NCI-H226 (cell line): ENCODE data around the gene RARRES2.
"Not testable (repeated sequence)": the region's sequence is repeated elsewhere in the genome, so short reads cannot be mapped to it uniquely, and the experiment has no call there.

ENCODE experiments used
- DNase-seq: peaks from one replicate; pipeline ENCODE4 v3.0.0-alpha.2; 2015

Gene RARRES2

GRCh38 chr7:150335108-150335773 is 6.2 kb downstream of the RARRES2 start:
- DNase-seq, result peak; percentile 30

DNA sequence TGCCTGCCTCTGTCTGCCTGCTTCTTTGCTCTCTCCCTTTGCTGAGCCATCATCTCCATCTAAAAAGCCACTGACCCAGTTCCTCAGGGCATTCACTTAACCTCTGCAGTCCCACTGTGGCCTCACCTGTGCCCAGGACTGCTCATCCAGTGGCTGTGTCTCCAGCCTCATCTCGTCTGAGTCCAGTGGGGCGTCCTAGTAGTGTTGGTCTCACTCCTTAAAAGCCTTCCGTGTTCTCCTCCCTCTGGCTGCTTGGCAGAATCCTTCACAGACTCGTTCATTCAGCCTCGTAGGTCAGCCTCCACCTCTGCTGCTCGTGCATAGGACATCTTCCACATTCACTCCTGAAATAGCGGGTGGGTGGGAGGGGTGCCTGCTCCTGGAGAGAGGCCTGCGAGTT is 7.3 kb downstream of the RARRES2 start:
- no peak for DNase-seq

- DNase-seq, result no peak
Observed at GRCh38 chr7:150333659-150334058, 7.8 kb downstream of the RARRES2 start.

GRCh38 chr7:150332852-150333635 is 8.4 kb downstream of the RARRES2 start:
- DNase-seq, result no peak

DNA sequence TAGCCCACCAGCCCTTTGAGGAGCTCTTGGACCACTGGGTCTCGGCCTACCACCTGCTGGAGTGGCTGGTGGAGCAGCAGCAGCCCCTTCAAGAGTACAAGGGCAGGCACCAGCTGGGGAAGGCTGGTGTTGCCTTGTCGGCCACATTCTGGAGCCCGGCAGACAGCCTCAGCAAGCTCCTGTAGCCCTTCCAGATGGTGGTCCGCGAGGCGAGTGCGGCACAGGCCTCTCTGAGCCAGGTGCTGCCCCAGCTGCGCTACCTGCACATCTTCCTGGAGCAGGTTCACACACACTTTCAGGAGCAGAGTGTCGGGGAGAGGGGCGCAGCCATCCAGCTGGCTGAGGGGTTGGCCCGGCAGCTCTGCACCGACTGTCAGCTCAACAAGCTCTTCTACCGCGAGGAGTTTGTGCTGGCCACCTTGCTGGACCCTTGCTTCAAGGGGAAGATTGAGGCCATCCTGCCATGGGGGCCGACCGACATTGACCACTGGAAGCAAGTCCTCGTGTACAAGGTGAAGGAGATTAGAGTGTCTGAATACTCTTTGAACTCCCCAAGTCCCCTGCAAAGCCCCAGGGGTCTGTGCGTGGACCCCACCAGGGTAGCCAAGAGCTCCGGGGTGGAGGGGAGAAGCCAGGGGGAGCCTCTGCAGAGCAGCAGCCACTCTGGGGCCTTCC is 11.1 kb downstream of the RARRES2 start:
- DNase-seq, result no peak

- DNase-seq, result no peak
Observed at GRCh38 chr7:150329331-150330120, 11.9 kb downstream of the RARRES2 start.

GRCh38 chr7:150327308-150327707 is 14.1 kb downstream of the RARRES2 start:
- DNase-seq, result no peak

- no peak for DNase-seq
Observed at GRCh38 chr7:150326657-150327268, 14.7 kb downstream of the RARRES2 start.

DNA sequence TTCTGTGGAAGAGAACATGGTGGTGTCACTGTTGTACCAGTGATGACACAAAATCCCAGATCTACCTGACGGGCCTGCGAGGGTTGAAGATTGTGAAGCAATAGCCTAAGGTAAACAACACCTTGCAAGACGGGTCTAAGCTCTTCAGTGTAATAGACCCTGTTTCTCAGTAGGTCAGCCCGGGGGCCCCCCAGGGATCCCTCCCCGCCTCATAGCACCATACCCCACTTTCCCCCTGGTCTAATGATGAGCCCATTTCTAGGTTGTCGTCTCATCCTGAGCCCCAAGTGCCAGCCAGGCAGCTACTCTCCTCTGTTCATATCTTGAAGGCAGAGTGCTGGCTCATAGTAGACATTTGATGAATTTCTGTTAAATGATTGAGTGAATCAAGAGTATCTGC is 15.5 kb downstream of the RARRES2 start:
- no peak for DNase-seq

GRCh38 chr7:150325110-150325611 is 16.3 kb downstream of the RARRES2 start:
- DNase-seq, result no peak

GRCh38 chr7:150324373-150324961 is 17.0 kb downstream of the RARRES2 start:
- no peak for DNase-seq

- DNase-seq, result peak; percentile 12
Observed at GRCh38 chr7:150323682-150324372, 17.6 kb downstream of the RARRES2 start.

DNA sequence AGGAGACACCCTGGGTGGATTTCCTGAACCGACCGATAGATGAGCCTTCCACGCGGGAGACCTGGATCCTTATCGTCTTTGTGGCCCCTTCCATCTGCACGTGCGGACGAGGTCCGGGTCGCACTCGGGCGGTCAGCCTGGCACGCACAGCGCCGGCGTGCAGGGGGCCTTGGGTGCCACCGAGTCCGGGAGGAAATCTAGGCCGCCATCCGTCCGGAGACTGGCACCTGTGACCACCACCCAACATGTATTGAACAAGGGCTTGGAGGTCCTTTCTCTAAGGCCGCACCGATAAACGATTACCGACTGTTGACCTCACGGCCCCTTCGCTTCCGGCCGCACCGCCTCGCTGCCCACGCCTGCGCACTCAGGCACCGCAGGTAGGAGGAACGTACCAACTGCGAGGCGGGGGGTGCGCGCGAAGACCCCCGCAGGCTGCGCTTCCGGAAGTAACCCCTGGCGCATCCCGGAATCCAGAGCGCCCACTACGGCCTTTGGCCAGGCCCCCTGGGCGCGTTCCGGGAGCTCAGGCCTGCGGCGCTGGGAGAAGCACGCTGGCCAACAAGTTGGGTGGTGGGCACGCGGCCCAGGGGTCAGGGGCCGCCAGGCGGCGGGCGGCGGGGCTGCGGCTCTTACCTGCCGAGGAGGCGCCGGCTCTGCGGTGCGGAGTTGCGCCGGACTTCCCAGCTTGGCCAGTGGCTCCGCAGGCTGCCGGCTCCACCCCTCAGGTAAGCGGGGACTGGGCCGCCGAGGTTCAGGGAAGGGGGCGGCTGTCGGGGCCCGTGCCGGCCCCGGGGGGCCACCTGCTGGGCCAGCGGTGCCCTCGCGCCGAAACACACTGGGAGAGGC is 18.4 kb downstream of the RARRES2 start, which contains the start of the genes ACTR3C and LRRC61:
Gene ACTR3C, minus strand, starts transcription at position 713 of the 849 bp plus-strand sequence. CDS start 28,249 bp downstream, outside the sequence.
Gene LRRC61, plus strand, starts transcription at position 523 of the 849 bp plus-strand sequence. CDS start 13,507 bp downstream, outside the sequence.
- peak; percentile 43 for DNase-seq

DNA sequence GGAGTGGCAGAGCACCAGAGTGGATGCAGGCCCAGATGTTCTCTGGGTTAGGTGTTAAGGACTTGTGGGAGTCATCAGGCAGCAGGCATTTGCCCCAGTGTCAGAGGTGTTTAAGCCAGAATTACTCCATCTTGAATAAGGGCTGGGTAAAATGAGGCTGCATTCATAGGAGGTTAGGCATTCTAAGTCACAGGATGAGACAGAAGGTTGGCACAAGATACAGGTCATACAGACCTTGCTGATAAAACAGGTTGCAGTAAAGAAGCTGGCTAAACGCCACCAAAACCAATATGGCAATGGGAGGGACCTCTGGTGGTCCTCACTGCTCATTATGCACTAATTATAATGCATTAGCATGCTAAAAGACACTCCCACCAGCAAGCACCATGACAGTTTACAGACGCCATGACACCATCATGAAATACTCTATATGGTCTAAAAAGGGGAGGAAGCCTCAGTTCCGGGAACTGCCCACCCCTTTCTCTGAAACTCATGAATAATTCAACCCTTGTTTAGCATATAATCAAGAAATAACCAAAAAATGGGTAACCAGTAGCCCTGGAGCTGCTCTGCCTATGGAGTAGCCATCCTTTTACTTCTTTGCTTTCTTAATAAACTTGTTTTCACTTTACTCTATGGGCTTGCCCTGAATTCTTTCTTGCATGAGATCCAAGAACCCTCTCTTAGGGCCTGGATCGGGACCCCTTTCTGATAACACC is 19.2 kb downstream of the RARRES2 start:
- no peak for DNase-seq

GRCh38 chr7:150321788-150322113 is 19.7 kb downstream of the RARRES2 start:
- DNase-seq, result no peak

- no peak for DNase-seq
Observed at GRCh38 chr7:150317748-150318444, 23.5 kb downstream of the RARRES2 start.

GRCh38 chr7:150316987-150317386 is 24.4 kb downstream of the RARRES2 start:
- DNase-seq, result not testable (repeated sequence)

DNA sequence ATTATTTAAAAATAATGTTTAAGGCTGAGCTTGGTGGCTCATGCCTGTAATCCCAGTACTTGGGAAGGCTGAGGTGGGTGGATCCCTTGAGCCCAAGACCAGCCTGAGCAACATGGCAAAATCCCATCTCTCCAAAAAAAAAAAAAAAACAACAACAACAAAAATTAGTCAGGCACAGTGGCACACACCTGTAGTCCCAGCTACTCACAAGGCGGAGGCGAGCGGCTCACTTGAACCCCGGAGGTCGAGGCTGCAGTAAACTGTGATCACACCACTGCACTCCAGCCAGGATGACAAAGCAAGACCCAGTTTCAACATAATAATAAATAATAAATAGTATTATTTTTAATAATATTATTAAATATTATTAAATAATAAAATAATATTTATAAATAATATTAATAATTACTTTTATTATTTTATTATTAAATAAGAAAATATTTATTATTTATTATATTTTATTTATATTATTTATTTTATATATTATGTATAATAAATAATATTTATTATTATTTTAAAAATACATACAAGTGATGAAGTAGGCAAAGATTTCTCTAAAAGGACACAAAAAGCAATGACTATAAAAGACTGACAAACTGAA is 26.7 kb downstream of the RARRES2 start:
- DNase-seq, result no peak
